Activated CD4-positive, alpha-beta T cell treated with anti-CD3 and anti-CD28 coated beads, Interleukin-2, amount 50 U/mL, for 24 hours (primary cell): ENCODE data around the gene CAMTA2.

Experiments
- DNase-seq, 2 donors: peaks; one replicate each; pipeline ENCODE4 v3.0.0-alpha.2; 2020; ENCODE audit warnings: low read depth in 1 of 2, low spot score in 1 of 2

CAMTA2 gene

DNA sequence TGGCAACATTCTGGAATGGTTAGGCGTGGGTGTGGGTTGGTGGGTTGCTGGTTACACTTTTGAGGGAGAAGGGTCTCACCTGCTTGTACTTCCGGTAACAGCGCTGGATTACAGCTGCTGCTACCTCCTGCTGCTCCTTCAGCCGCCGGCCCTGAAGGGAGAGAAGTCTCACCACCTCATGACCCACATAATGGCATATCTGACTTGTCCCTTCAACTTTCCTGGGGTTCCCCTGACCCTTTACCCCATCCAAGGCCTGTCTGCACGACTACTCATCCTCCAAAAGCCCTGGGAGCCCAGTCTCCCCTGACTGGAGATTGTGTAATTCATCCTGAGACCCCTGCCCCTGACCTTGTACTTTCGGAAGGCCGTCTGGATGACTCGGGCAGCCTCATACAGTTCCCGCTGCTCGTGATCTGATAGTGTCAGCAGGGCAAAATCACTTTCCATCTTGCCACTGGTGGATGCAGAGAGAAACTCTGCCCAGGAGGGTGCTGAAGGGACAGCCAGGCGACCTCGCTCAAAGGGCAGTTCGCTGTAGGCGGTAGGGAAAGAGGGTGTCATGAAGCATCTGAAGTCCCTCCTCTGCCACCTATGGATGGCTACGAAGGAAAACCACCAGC is 17.8 kb downstream of the CAMTA2 start:
- DNase-seq, result no peak

DNA sequence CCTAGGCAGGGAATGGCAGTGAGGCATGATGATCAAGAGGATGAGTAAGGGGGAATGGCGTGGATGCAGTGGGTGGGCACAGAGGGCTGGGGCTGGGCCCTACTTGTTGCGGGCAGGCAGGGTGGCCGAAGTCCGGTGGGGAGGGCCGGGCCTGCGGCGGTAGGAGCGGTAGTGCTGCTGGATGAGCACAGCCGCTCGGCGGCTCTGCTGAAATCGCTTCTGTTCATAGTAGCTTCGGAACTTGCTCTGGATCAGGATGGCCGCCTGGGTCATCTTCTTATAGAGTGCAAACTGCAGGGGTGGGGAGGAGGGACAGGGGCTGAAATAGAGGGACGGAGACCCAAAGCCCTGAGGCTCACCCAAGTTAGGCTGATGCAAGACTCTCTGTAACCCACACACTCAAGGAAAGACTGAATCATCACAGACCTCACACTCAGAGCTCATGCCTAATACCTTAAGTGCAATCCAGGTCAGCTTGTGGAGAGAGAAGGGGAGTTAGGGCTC is 18.4 kb downstream of the CAMTA2 start:
- peak in 1 of 2 donors; percentile 63 for DNase-seq

DNA sequence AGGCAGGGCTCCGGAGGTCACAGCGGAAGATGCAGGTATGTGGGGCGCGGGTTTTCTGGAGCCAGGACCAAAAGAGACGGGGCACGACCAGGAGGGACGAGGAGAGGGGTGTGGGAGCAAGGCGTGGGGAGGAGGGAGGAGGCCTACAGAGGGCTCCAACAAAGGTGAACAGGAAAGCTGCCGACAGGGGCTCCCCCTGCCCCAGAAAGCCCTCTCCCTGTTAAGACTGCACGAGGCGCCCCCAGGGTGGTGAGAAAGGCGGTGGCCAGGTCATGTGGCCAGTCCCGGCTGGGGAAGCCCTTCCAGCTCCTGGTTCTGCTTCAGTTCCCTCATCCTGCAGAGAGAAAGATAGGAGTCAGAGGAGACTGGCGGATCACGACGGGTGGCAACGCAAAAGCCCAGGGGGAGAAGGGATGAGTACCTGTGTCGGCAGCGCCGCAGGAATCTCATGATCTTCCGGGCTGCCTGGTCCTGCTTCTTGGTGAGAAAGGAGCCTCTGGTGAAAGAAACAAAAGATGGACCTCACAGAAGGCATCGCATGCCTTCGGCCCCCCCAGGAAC is 18.9 kb downstream of the CAMTA2 start:
- DNase-seq, result peak in 1 of 2 donors; percentile 32

GRCh38 chr17:4967539-4968485 is 19.7 kb downstream of the CAMTA2 start, which contains the start of gene SPAG7:
SPAG7 (minus strand) TSS chr17:4967817; CDS start chr17:4967804, 13 bp downstream.
- DNase-seq, result peak; percentile 88 to 91

- peak; percentile 76 to 94 for DNase-seq
Observed at GRCh38 chr17:4966844-4967538, 20.5 kb downstream of the CAMTA2 start.

- DNase-seq, result no peak
Observed at GRCh38 chr17:4965311-4965986, 22.0 kb downstream of the CAMTA2 start.

GRCh38 chr17:4960279-4960922 is 27.1 kb downstream of the CAMTA2 start:
- DNase-seq, result no peak

- DNase-seq, result no peak
Observed at GRCh38 chr17:4959261-4959965, 28.1 kb downstream of the CAMTA2 start.

- DNase-seq, result no peak
Observed at GRCh38 chr17:4958102-4958501, 29.4 kb downstream of the CAMTA2 start.

GRCh38 chr17:4956493-4957061 is 30.9 kb downstream of the CAMTA2 start:
- no peak for DNase-seq

- no peak for DNase-seq
Observed at GRCh38 chr17:4955091-4955490, 32.4 kb downstream of the CAMTA2 start.

GRCh38 chr17:4953451-4953961 is 34.0 kb downstream of the CAMTA2 start:
- DNase-seq, result no peak

- no peak for DNase-seq
Observed at GRCh38 chr17:4951486-4951885, 36.0 kb downstream of the CAMTA2 start.

GRCh38 chr17:4950746-4951204 is 36.7 kb downstream of the CAMTA2 start, which contains the start of gene ENO3:
ENO3 (plus strand) TSS chr17:4951119; CDS start chr17:4951830, 711 bp downstream.
- no peak for DNase-seq

DNA sequence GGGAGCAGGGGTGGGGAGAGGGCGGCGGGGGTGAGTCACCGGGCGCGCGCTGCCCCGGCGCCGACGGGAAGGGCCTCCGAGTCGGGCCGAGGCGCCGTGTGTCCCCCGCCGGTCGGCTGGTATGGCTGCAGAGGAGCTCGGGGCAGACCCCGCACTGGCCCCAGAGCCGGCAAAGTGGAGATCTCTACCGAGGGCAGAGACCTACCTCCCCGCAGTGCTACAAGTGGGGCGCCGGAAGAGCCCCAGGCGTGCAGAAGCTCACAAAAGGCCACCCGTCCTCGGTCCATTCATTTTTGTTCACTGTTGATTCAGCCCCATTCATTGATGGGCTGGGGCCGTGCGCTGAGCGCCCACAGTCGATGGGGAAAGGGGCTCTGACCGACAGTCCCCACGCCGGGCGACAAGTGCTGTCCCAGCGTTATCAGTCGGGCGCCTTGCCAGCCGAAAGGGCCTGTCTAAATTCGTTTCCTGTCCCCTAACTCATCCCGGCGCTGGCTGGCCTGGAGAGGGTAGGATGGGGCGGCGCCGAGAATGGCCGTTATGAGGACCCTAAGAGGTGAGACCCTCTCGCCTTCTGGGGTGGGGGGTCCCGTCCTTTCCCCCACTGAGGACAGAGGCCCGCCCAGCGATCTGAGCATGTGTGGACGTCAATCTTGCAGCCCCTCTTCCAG is 37.3 kb downstream of the CAMTA2 start:
- no peak for DNase-seq

DNA sequence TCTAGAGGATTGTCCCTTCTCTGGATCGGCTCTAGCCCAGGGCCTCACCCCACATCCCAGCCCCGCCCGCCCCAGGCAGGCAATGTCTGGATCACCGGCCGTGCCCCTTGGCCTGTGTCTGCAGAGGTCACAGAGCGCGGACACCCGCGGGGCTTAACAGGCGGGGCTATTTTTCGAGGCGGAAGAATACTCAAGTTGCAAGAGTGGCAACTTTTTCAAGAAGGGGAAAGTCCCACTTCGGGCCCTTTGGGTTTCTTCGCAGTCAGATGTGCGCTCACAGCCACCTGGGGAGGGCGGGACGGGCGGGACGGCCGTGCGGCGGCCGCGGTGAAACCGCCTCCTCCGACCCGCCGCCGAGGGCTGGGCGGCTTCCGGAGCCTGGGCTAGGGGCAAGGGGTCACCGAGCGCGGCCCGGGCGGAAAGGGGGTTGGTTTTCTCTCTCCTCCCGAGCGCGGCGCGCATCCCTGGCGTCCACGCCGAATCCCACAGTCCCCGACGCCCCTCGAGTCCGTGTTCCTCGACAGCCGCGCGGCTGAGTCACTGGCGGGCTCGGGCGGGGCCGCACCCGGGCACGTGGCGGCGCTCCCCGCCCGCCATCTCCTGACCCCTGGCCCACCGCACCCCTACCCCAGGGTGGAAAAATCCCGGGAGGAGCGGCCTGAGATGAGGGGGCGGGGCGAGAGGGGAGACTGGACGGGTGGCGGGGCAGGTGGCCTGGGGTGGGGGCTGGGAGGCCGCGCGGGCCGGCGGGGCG is 38.0 kb downstream of the CAMTA2 start:
- peak; percentile 68 to 76 for DNase-seq

DNA sequence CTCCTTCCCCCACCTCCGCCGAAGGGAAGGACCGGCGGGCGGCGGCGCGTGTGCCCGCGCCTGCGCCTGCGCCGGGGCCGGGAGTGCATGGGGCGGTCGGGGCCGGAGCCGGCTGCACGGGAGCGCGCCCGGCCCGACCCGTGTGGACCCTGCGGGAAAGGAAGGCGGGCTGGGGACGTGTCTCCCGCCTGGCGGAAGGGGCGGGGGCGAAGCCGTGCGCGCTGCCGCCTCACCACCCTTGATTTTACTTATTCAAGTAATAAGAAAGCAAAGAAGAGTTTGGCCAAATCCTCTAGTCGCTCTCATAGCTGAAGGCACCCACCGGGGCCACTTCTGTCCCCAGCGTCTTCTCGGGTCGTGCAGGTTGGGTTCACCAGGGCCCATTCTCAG is 38.5 kb downstream of the CAMTA2 start:
- DNase-seq, result peak; percentile 63 to 67
